Hepatocyte (in vitro differentiated cells): ENCODE measurements around the gene SIN3A.

Experiments
- CTCF ChIP-seq: fragments of 200-600 bp; sonication (generic); IDR thresholded peaks from 2 replicates; pipeline ENCODE4 v1.5.1; 2016; ENCODE audit warnings: antibody characterized with exemption, mild to moderate bottlenecking; ENCODE audit not compliant: poor library complexity
- EZH2 ChIP-seq: fragments of 200-600 bp; sonication (generic); IDR thresholded peaks from 2 replicates; pipeline ENCODE4 v1.6.1; 2016; ENCODE audit warnings: antibody characterized with exemption, mild to moderate bottlenecking, borderline replicate concordance
- EZH2phosphoT487 ChIP-seq: fragments of 200-600 bp; sonication (generic); IDR thresholded peaks from one replicate; pipeline ENCODE4 v1.6.1; 2018; ENCODE audit warnings: antibody characterized with exemption, mild to moderate bottlenecking, low read depth, moderate library complexity; ENCODE audit not compliant: unreplicated experiment, severe bottlenecking

GRCh38 chr15:75449585-75450306 lies 1.7 kb downstream of the SIN3A start:
- TF ChIP-seq CTCF (no peak), EZH2phosphoT487 (no peak), EZH2 (no peak)
